H1 (cell line): ENCODE results near the gene MCEE. TPM values are rescaled to one million over a fixed set of nuclear protein-coding genes. Genes with fewer than 3 reads are reported as not detected.

Experiments used
- CTCF ChIA-PET: fragments of 300-600 bp; sonication (Branson Sonifier 250); formaldehyde crosslinking; loops from one replicate; lab custom pipeline; 2021; ENCODE audit not compliant: partially characterized antibody; lab: Charles Lee
- POLR2A ChIA-PET: fragments of 300-600 bp; sonication (Branson Sonifier 250); formaldehyde crosslinking; loops from one replicate; lab custom pipeline; 2021; ENCODE audit warnings: inconsistent platforms; ENCODE audit not compliant: partially characterized antibody; lab: Charles Lee
- DNase-seq, 2 experiments: peaks; one replicate each; pipeline versions ENCODE4 v3.0.0 to v3.0.0-alpha.2; 2010 to 2022; ENCODE audit warnings: low spot score in 2 of 2, low read depth in 1 of 2, mixed read lengths in 1 of 2
- FAIRE-seq: peaks from 2 replicates; lab custom pipeline; 2011; peaks lifted over from hg19 to GRCh38; lab: Jason Lieb, UNC
- H2AFZ ChIP-seq: 2 replicates; pipeline ENCODE4 v1.8.1; 2012; ENCODE audit warnings: low read length, inconsistent platforms
- H2AK5ac ChIP-seq: 2 replicates; pipeline ENCODE4 v1.6.1; 2013; ENCODE audit warnings: low read depth, low read length
- H2BK120ac ChIP-seq: replicated peaks from 2 replicates; pipeline ENCODE3; 2013; ENCODE audit warnings: low read depth, low read length, inconsistent platforms
- H2BK12ac ChIP-seq: 2 replicates; pipeline ENCODE4 v1.6.1; 2013; ENCODE audit warnings: low read depth, low read length
- H2BK15ac ChIP-seq: 2 replicates; pipeline ENCODE4 v1.6.1; 2013; ENCODE audit warnings: low read length
- H2BK20ac ChIP-seq: 2 replicates; pipeline ENCODE4 v1.6.1; 2013; ENCODE audit warnings: low read length
- H2BK5ac ChIP-seq: 2 replicates; pipeline ENCODE4 v1.6.1; 2013; ENCODE audit warnings: low read depth, low read length
- H3K14ac ChIP-seq: 2 replicates; pipeline ENCODE4 v1.6.1; 2013; ENCODE audit warnings: inconsistent platforms; ENCODE audit not compliant: insufficient read length
- H3K18ac ChIP-seq: 2 replicates; pipeline ENCODE4 v1.6.1; 2013; ENCODE audit warnings: low read length; ENCODE audit errors: extremely low read depth
- H3K23ac ChIP-seq: 2 replicates; pipeline ENCODE4 v1.6.1; 2013; ENCODE audit warnings: inconsistent platforms; ENCODE audit not compliant: insufficient read length
- H3K23me2 ChIP-seq: 2 replicates; pipeline ENCODE4 v1.6.1; 2013; ENCODE audit warnings: low read depth, low read length
- H3K27ac ChIP-seq: 2 replicates; pipeline ENCODE4 v1.6.1; 2011; ENCODE audit warnings: low read depth, low read length, inconsistent platforms
- H3K27me3 ChIP-seq, 4 experiments: replicated peaks in 1 of 4; 1 replicate in 1 of 4; 2 replicates in 3 of 4; pipeline versions ENCODE4 v1.6.1 to v1.8.1; 2011 to 2013; ENCODE audit warnings: low read length in 3 of 4, mild to moderate bottlenecking in 3 of 4, inconsistent platforms in 2 of 4, mixed read lengths in 2 of 4, moderate library complexity in 1 of 4; ENCODE audit not compliant: control insufficient read depth in 3 of 4, insufficient read depth in 3 of 4; ENCODE audit errors: extremely low read depth in 1 of 4
- H3K36me3 ChIP-seq, 4 experiments: 2 replicates each; pipeline versions ENCODE4 v1.6.1 to v1.8.1; 2011 to 2013; ENCODE audit warnings: mild to moderate bottlenecking in 4 of 4, low read length in 3 of 4, moderate library complexity in 2 of 4, control low read depth in 1 of 4, inconsistent platforms in 1 of 4; ENCODE audit not compliant: insufficient read depth in 4 of 4, control insufficient read depth in 2 of 4
- H3K4ac ChIP-seq: replicated peaks from 2 replicates; pipeline ENCODE3; 2013; ENCODE audit warnings: low read length, low read depth, mixed read lengths, inconsistent platforms; ENCODE audit not compliant: insufficient read length
- H3K4me1 ChIP-seq, 4 experiments: replicated peaks in 1 of 4; 1 replicate in 1 of 4; 2 replicates in 3 of 4; pipeline versions ENCODE4 v1.6.1 to v1.8.1; 2011 to 2013; ENCODE audit warnings: low read length in 3 of 4, inconsistent platforms in 2 of 4, mixed read lengths in 1 of 4; ENCODE audit not compliant: insufficient read depth in 4 of 4, control insufficient read depth in 3 of 4
- H3K4me2 ChIP-seq, 2 experiments: 2 replicates each; pipeline versions ENCODE4 v1.6.1 to v1.8.1; 2011 to 2013; ENCODE audit warnings: low read depth in 2 of 2, low read length in 2 of 2, control low read depth in 1 of 2, inconsistent platforms in 1 of 2, mild to moderate bottlenecking in 1 of 2; ENCODE audit not compliant: insufficient read depth in 1 of 2
- H3K4me3 ChIP-seq, 4 experiments: fragments of 200-600, 300-600 bp in 1 of 4; sonication (generic), shearing (Covaris generic), sonication (Bioruptor Twin) in 1 of 4; 2 replicates each; pipeline versions ENCODE4 v1.5.1 to v1.8.1; 2011 to 2016; ENCODE audit warnings: low read length in 4 of 4, low read depth in 3 of 4, control low read depth in 2 of 4, inconsistent platforms in 2 of 4, mild to moderate bottlenecking in 2 of 4, mixed read lengths in 1 of 4, moderate library complexity in 1 of 4; ENCODE audit not compliant: insufficient read depth in 2 of 4; ENCODE audit errors: extremely low read depth in 1 of 4
- H3K56ac ChIP-seq: replicated peaks from 2 replicates; pipeline ENCODE3; 2013; ENCODE audit warnings: low read depth, mild to moderate bottlenecking, mixed read lengths, low read length, inconsistent platforms; ENCODE audit not compliant: insufficient read length
- H3K79me1 ChIP-seq: 2 replicates; pipeline ENCODE4 v1.6.1; 2013; ENCODE audit warnings: low read depth, low read length, control low read depth
- H3K79me2 ChIP-seq, 2 experiments: 2 replicates each; pipeline versions ENCODE4 v1.6.1 to v1.8.1; 2012 to 2013; ENCODE audit warnings: low read length in 2 of 2, mild to moderate bottlenecking in 2 of 2, inconsistent platforms in 1 of 2; ENCODE audit not compliant: insufficient read depth in 2 of 2, control insufficient read depth in 1 of 2
- H3K9ac ChIP-seq, 4 experiments: replicated peaks in 1 of 4; 1 replicate in 1 of 4; 2 replicates in 3 of 4; pipeline versions ENCODE4 v1.6.1 to v1.8.1; 2011 to 2013; ENCODE audit warnings: low read depth in 3 of 4, low read length in 3 of 4, control low read depth in 2 of 4, mild to moderate bottlenecking in 2 of 4, moderate library complexity in 2 of 4, inconsistent platforms in 1 of 4; ENCODE audit errors: extremely low read depth in 1 of 4
- H3K9me3 ChIP-seq, 2 experiments: 2 replicates each; pipeline versions ENCODE4 v1.6.1 to v1.8.1; 2012 to 2013; ENCODE audit warnings: mild to moderate bottlenecking in 2 of 2, moderate library complexity in 2 of 2, control low read depth in 1 of 2, inconsistent platforms in 1 of 2, low read depth in 1 of 2, low read length in 1 of 2, mixed read lengths in 1 of 2; ENCODE audit not compliant: insufficient read depth in 2 of 2
- H4K20me1 ChIP-seq, 2 experiments: replicated peaks in 1 of 2; 2 replicates each; pipeline versions ENCODE3 to v1.8.1; 2011 to 2013; ENCODE audit warnings: inconsistent platforms in 2 of 2, low read length in 2 of 2, mild to moderate bottlenecking in 1 of 2; ENCODE audit not compliant: insufficient read depth in 2 of 2, control insufficient read depth in 1 of 2
- H4K5ac ChIP-seq: 2 replicates; pipeline ENCODE4 v1.6.1; 2013; ENCODE audit warnings: low read length, low read depth, mixed read lengths, inconsistent platforms; ENCODE audit not compliant: insufficient read length
- H4K8ac ChIP-seq: 2 replicates; pipeline ENCODE4 v1.8.0; 2013; ENCODE audit warnings: mild to moderate bottlenecking, moderate library complexity, low read length, inconsistent platforms; ENCODE audit not compliant: insufficient read depth; ENCODE audit errors: extremely low read depth
- H4K91ac ChIP-seq: replicated peaks from 2 replicates; pipeline ENCODE3; 2013; ENCODE audit warnings: low read length, mixed read lengths, inconsistent platforms; ENCODE audit not compliant: insufficient read length
- HDAC6 ChIP-seq: IDR thresholded peaks from one replicate; pipeline ENCODE4 v1.7.1; 2012; ENCODE audit warnings: low read depth, mild to moderate bottlenecking, inconsistent platforms, low read length, moderate library complexity
- KDM4A ChIP-seq: IDR thresholded peaks from one replicate; pipeline ENCODE4 v1.7.1; 2012; ENCODE audit warnings: low read depth, mild to moderate bottlenecking, moderate library complexity, low read length, inconsistent platforms; ENCODE audit not compliant: severe bottlenecking
- RAD21 ChIP-seq, 2 experiments: IDR thresholded peaks in 1 of 2; conservative IDR thresholded peaks in 1 of 2; 2 replicates each; pipeline ENCODE4 v1.6.1; 2011; ENCODE audit warnings: low read depth in 2 of 2, low read length in 2 of 2, improper control_type of control experiment in 1 of 2, inconsistent platforms in 1 of 2, mild to moderate bottlenecking in 1 of 2, moderate library complexity in 1 of 2
- RBBP5 ChIP-seq: IDR thresholded peaks from 2 replicates; pipeline ENCODE4 v1.7.1; 2012; ENCODE audit warnings: low read depth, mild to moderate bottlenecking, inconsistent platforms, low read length, moderate library complexity, borderline replicate concordance
- RXRA ChIP-seq: IDR thresholded peaks from 2 replicates; pipeline ENCODE4 v1.6.1; 2011; ENCODE audit warnings: low read depth, mild to moderate bottlenecking, low read length, moderate library complexity; ENCODE audit not compliant: insufficient read depth
- SIX5 ChIP-seq: IDR thresholded peaks from 2 replicates; pipeline ENCODE4 v1.6.1; 2011; ENCODE audit warnings: mild to moderate bottlenecking, low read depth, low read length
- SP2 ChIP-seq: IDR thresholded peaks from 2 replicates; pipeline ENCODE4 v1.6.1; 2012; ENCODE audit warnings: mild to moderate bottlenecking, low read length, inconsistent platforms
- SRF ChIP-seq: IDR thresholded peaks from 2 replicates; pipeline ENCODE4 v1.6.1; 2011; ENCODE audit warnings: mild to moderate bottlenecking, low read depth, low read length, moderate library complexity
- TBP ChIP-seq: IDR thresholded peaks from 2 replicates; pipeline ENCODE4 v1.6.1; 2011; ENCODE audit warnings: low read depth, low read length, improper control_type of control experiment
- TCF12 ChIP-seq: IDR thresholded peaks from 2 replicates; pipeline ENCODE4 v1.6.1; 2011; ENCODE audit warnings: low read depth, mild to moderate bottlenecking, low read length
- YY1 ChIP-seq: IDR thresholded peaks from 2 replicates; pipeline ENCODE4 v1.6.1; 2011; ENCODE audit warnings: low read depth, mild to moderate bottlenecking, low read length
- WGBS, 2 experiments: shearing (Covaris generic) in 1 of 2; methylation state at CpG; one replicate each; pipeline versions ENCODE4 v1.1.6 to v1.1.7; 2013 to 2015; ENCODE audit warnings: low lambda C conversion rate in 2 of 2, mixed read lengths in 2 of 2, inconsistent platforms in 1 of 2, low coverage in 1 of 2, missing lambda C conversion rate in 1 of 2; ENCODE audit not compliant: insufficient replicate concordance in 2 of 2, insufficient coverage in 1 of 2, insufficient read length in 1 of 2; ENCODE audit errors: extremely low coverage in 1 of 2, missing lambda C conversion rate in 1 of 2; 5-methylcytosine and 5-hydroxymethylcytosine counted together
- polyA plus RNA-seq, 7 experiments: library from polyadenylated mRNA; depleted of rRNA in 3 of 7; stranded (reverse) in 5 of 7; unstranded in 2 of 7; fragments of >200 nt in 5 of 7; fragments of 200-250 nt in 2 of 7; gene quantifications; 1 replicate in 5 of 7; 2 replicates in 1 of 7; 4 replicates in 1 of 7; pipeline versions ENCODE4 v1.2.1 to v1.2.3, GENCODE V29; 2011 to 2013; ENCODE audit warnings: missing spikeins in 2 of 7, mixed read lengths in 2 of 7
- total RNA-seq: library from RNA; stranded (reverse); fragmentation: NEBNext Ultra II Directional; extraction: Animal tissue kit (Norgen Biotek cat#: 25700); gene quantifications from 2 replicates; pipeline ENCODE4 v1.2.1, GENCODE V29; 2021
- TF ChIP-seq, protein P1 (sequence below): IDR thresholded peaks from 2 replicates; pipeline ENCODE4 v1.6.1; 2011; ENCODE audit warnings: low read length, improper control_type of control experiment

MCEE gene
- total and polyA plus RNA-seq, 2 of the 8 experiments (the other 6 are each of a cell fraction or from before 2014, with no cell fraction given) = 7.3 to 14.1 TPM

DNA sequence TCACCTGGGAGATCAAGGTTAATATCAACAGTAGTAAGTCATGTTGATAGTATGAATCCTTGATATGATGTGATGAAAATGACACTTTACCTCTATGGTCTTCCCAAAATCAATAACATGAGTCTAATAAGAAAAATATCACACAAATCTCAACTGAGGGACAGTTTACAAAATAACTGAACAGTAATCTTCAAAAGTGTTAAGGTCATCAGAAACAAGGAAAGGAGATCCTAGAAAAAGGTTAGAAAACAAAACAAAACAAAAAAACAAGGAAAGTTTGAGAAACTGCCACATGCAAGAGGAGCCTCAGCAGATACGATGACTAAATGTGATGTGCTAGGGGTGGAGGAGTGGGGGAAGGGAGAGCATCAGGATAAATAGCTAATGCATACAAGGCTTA lies 16.2 kb downstream of the MCEE start:
- Histone ChIP-seq H3K79me2 (no peaks in the 10 kb centered on the region), H3K4me1 (no peaks in the 10 kb centered on the region; a peak in 1 of 7 replicates), H4K8ac (no peak overlapping the region), H3K14ac (no peak overlapping the region), H3K4me3 (no peak overlapping the region), H4K5ac (no peak overlapping the region), H2AK5ac (no peak overlapping the region), H2AFZ (no peak overlapping the region), H3K27me3 (no peaks in the 10 kb centered on the region), H3K27ac (no peak overlapping the region), H2BK5ac (no peak overlapping the region), H3K9me3 (no peaks in the 10 kb centered on the region), H3K4me2 (no peak overlapping the region), H3K9ac (no peak overlapping the region), H2BK15ac (no peak overlapping the region), H2BK120ac (no peak overlapping the region), H2BK20ac (no peak overlapping the region), H4K20me1 (peaks cover 0 to 7% of the 10 kb centered on the region in 2 experiments), H3K23ac (no peak overlapping the region), H3K56ac (no peak overlapping the region), H2BK12ac (no peak overlapping the region), H3K79me1 (no peaks in the 10 kb centered on the region), H3K23me2 (no peaks in the 10 kb centered on the region), H3K4ac (no peak overlapping the region), H3K18ac (no peak overlapping the region), H4K91ac (no peak overlapping the region), H3K36me3 (peaks cover 0 to 17% (median 2%) of the 10 kb centered on the region in 4 experiments; a peak in 3 of 8 replicates)
- FAIRE-seq (no peak), DNase-seq (no peak)
- TF ChIP-seq HDAC6 = no peak
- no peak for TF ChIP-seq RBBP5
- TF ChIP-seq YY1 = no peak
- no peak for TF ChIP-seq SRF
- TF ChIP-seq KDM4A = no peak
- TF ChIP-seq TBP = no peak
- TF ChIP-seq SIX5 = no peak
- no peak for TF ChIP-seq RAD21 (IDR thresholded peaks at IDR 0.05 in 1 of 2, conservative IDR thresholded peaks at IDR 0.05 in 1 of 2; ENCODE audit: low read depth in 2 of 2, low read length in 2 of 2)
- TF ChIP-seq, protein P1, sequence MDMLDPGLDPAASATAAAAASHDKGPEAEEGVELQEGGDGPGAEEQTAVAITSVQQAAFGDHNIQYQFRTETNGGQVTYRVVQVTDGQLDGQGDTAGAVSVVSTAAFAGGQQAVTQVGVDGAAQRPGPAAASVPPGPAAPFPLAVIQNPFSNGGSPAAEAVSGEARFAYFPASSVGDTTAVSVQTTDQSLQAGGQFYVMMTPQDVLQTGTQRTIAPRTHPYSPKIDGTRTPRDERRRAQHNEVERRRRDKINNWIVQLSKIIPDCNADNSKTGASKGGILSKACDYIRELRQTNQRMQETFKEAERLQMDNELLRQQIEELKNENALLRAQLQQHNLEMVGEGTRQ = no peak
- TF ChIP-seq RXRA = no peak
- no peak for TF ChIP-seq SP2
- TF ChIP-seq TCF12 = no peak
- 93% methylated on average over 1 of the region's 1 CpG; no CpG with 5 or more reads in 1 of the 2 experiments for WGBS, 2 experiments
- ChIA-PET POLR2A (interaction anchor here (0.7 to 3.6 kb wide), 2 partner anchors 12 to 16 kb away, joined by 3 to 12 read pairs; partner anchors contain the start of genes MCEE and MPHOSPH10), CTCF (interaction anchor here (1.2 to 1.8 kb wide), 2 partner anchors 10 to 13 kb away, joined by 3 to 4 read pairs; no protein-coding TSS in a partner anchor)
